HEK293 (cell line): ENCODE measurements around the gene PAN2.
A peak's percentile ranks its signal among the peaks of the same experiment; 100 is the strongest.

ENCODE experiments used
- EGR2 ChIP-seq: fragments of 450-650 bp; formaldehyde crosslinking; IDR thresholded peaks from 2 replicates; pipeline ENCODE4 v1.5.1; 2016; ENCODE audit warnings: low read depth, missing biosample characterization, missing genetic modification characterization
- KLF7 ChIP-seq: fragments of 450-650 bp; formaldehyde crosslinking; IDR thresholded peaks from 2 replicates; pipeline ENCODE4 v1.5.1; 2016; ENCODE audit warnings: missing biosample characterization, missing genetic modification characterization, borderline replicate concordance
- KLF8 ChIP-seq: fragments of 450-650 bp; formaldehyde crosslinking; IDR thresholded peaks from 2 replicates; pipeline ENCODE4 v1.5.1; 2016; ENCODE audit warnings: missing biosample characterization, missing genetic modification characterization
- MEIS1 ChIP-seq: sonication (generic); formaldehyde crosslinking; IDR thresholded peaks from 2 replicates; pipeline ENCODE4 v1.8.1; 2022; ENCODE audit warnings: missing genetic modification reagents, mild to moderate bottlenecking, borderline replicate concordance
- OVOL3 ChIP-seq: fragments of 450-650 bp; formaldehyde crosslinking; IDR thresholded peaks from 2 replicates; pipeline ENCODE4 v1.5.1; 2016; ENCODE audit warnings: missing biosample characterization, missing genetic modification characterization
- SCRT2 ChIP-seq: fragments of 450-650 bp; formaldehyde crosslinking; IDR thresholded peaks from 2 replicates; pipeline ENCODE4 v1.5.1; 2016; ENCODE audit warnings: missing biosample characterization, missing genetic modification characterization
- WT1 ChIP-seq: fragments of 450-650 bp; formaldehyde crosslinking; IDR thresholded peaks from 2 replicates; pipeline ENCODE4 v1.5.1; 2016; ENCODE audit warnings: missing biosample characterization, missing genetic modification characterization
- ZBTB20 ChIP-seq: fragments of 450-650 bp; formaldehyde crosslinking; IDR thresholded peaks from 2 replicates; pipeline ENCODE4 v1.5.1; 2016; ENCODE audit warnings: missing biosample characterization, missing genetic modification characterization
- ZFHX2 ChIP-seq: fragments of 450-650 bp; formaldehyde crosslinking; conservative IDR thresholded peaks from 2 replicates; pipeline ENCODE4 v1.5.1; 2016; ENCODE audit warnings: missing biosample characterization, missing genetic modification characterization
- ZNF10 ChIP-seq: fragments of 450-650 bp; formaldehyde crosslinking; IDR thresholded peaks from 2 replicates; pipeline ENCODE4 v1.5.1; 2017; ENCODE audit warnings: missing biosample characterization, missing genetic modification characterization
- ZNF114 ChIP-seq: fragments of 450-650 bp; formaldehyde crosslinking; IDR thresholded peaks from 2 replicates; pipeline ENCODE4 v1.5.0; 2017; ENCODE audit warnings: missing biosample characterization, missing genetic modification characterization
- ZNF133 ChIP-seq: fragments of 450-650 bp; formaldehyde crosslinking; IDR thresholded peaks from 2 replicates; pipeline ENCODE4 v1.5.1; 2016; ENCODE audit warnings: missing biosample characterization, missing genetic modification characterization
- ZNF155 ChIP-seq: fragments of 450-650 bp; formaldehyde crosslinking; IDR thresholded peaks from 2 replicates; pipeline ENCODE4 v1.5.1; 2016; ENCODE audit warnings: missing biosample characterization, missing genetic modification characterization
- ZNF157 ChIP-seq: fragments of 450-650 bp; formaldehyde crosslinking; IDR thresholded peaks from 2 replicates; pipeline ENCODE4 v1.5.1; 2016; ENCODE audit warnings: missing biosample characterization, missing genetic modification characterization
- ZNF2 ChIP-seq: fragments of 450-650 bp; formaldehyde crosslinking; IDR thresholded peaks from 2 replicates; pipeline ENCODE4 v1.5.1; 2016; ENCODE audit warnings: missing biosample characterization, missing genetic modification characterization
- ZNF202 ChIP-seq: fragments of 450-650 bp; formaldehyde crosslinking; IDR thresholded peaks from 2 replicates; pipeline ENCODE4 v1.5.1; 2016; ENCODE audit warnings: missing biosample characterization, missing genetic modification characterization, borderline replicate concordance
- ZNF214 ChIP-seq: fragments of 450-650 bp; formaldehyde crosslinking; IDR thresholded peaks from 2 replicates; pipeline ENCODE4 v1.5.1; 2017; ENCODE audit warnings: missing biosample characterization, mild to moderate bottlenecking, missing genetic modification characterization, borderline replicate concordance
- ZNF221 ChIP-seq: fragments of 450-650 bp; formaldehyde crosslinking; IDR thresholded peaks from 2 replicates; pipeline ENCODE4 v1.5.1; 2017; ENCODE audit warnings: missing biosample characterization, missing genetic modification characterization, borderline replicate concordance
- ZNF223 ChIP-seq: fragments of 450-650 bp; formaldehyde crosslinking; IDR thresholded peaks from 2 replicates; pipeline ENCODE4 v1.5.1; 2016; ENCODE audit warnings: missing biosample characterization, missing genetic modification characterization
- ZNF266 ChIP-seq: fragments of 450-650 bp; formaldehyde crosslinking; IDR thresholded peaks from 2 replicates; pipeline ENCODE4 v1.5.1; 2016; ENCODE audit warnings: missing biosample characterization, missing genetic modification characterization, low read depth
- ZNF37A ChIP-seq: fragments of 450-650 bp; IDR thresholded peaks from 2 replicates; pipeline ENCODE4 v1.5.1; 2018; ENCODE audit warnings: missing biosample characterization, missing genetic modification characterization
- ZNF423 ChIP-seq: fragments of 450-650 bp; formaldehyde crosslinking; IDR thresholded peaks from 2 replicates; pipeline ENCODE4 v1.5.1; 2016; ENCODE audit warnings: missing biosample characterization, missing genetic modification characterization
- ZNF48 ChIP-seq: fragments of 450-650 bp; formaldehyde crosslinking; IDR thresholded peaks from 2 replicates; pipeline ENCODE4 v1.5.1; 2016; ENCODE audit warnings: missing biosample characterization, missing genetic modification characterization
- ZNF521 ChIP-seq: fragments of 450-650 bp; formaldehyde crosslinking; IDR thresholded peaks from 2 replicates; pipeline ENCODE4 v1.5.1; 2017; ENCODE audit warnings: missing biosample characterization, mild to moderate bottlenecking, missing genetic modification characterization
- ZNF530 ChIP-seq: fragments of 450-650 bp; formaldehyde crosslinking; IDR thresholded peaks from 2 replicates; pipeline ENCODE4 v1.5.1; 2016; ENCODE audit warnings: low read depth, missing biosample characterization, missing genetic modification characterization
- ZNF548 ChIP-seq: fragments of 450-650 bp; formaldehyde crosslinking; IDR thresholded peaks from 2 replicates; pipeline ENCODE4 v1.5.1; 2016; ENCODE audit warnings: missing biosample characterization, missing genetic modification characterization
- ZNF585B ChIP-seq: fragments of 450-650 bp; formaldehyde crosslinking; IDR thresholded peaks from 2 replicates; pipeline ENCODE4 v1.5.1; 2016; ENCODE audit warnings: missing biosample characterization, missing genetic modification characterization
- ZNF596 ChIP-seq: fragments of 450-650 bp; IDR thresholded peaks from 2 replicates; pipeline ENCODE4 v1.5.0; 2018; ENCODE audit warnings: missing biosample characterization, mild to moderate bottlenecking, missing genetic modification characterization, moderate library complexity
- ZNF664 ChIP-seq: fragments of 450-650 bp; formaldehyde crosslinking; IDR thresholded peaks from 2 replicates; pipeline ENCODE4 v1.5.1; 2016; ENCODE audit warnings: missing biosample characterization, missing genetic modification characterization
- ZNF670 ChIP-seq: fragments of 450-650 bp; formaldehyde crosslinking; IDR thresholded peaks from 2 replicates; pipeline ENCODE4 v1.5.1; 2016; ENCODE audit warnings: missing biosample characterization, missing genetic modification characterization, low read depth
- ZNF677 ChIP-seq: fragments of 450-650 bp; IDR thresholded peaks from 2 replicates; pipeline ENCODE4 v1.5.0; 2018; ENCODE audit warnings: missing biosample characterization, mild to moderate bottlenecking, missing genetic modification characterization, moderate library complexity
- ZNF76 ChIP-seq: fragments of 450-650 bp; formaldehyde crosslinking; IDR thresholded peaks from 2 replicates; pipeline ENCODE4; 2016; ENCODE audit warnings: low read depth, missing biosample characterization, missing genetic modification characterization, borderline replicate concordance
- ZSCAN16 ChIP-seq: fragments of 450-650 bp; formaldehyde crosslinking; IDR thresholded peaks from 2 replicates; pipeline ENCODE4 v1.5.1; 2016; ENCODE audit warnings: missing biosample characterization, missing genetic modification characterization
- ZSCAN30 ChIP-seq: fragments of 450-650 bp; IDR thresholded peaks from 2 replicates; pipeline ENCODE4 v1.5.1; 2018; ENCODE audit warnings: missing biosample characterization, mild to moderate bottlenecking, missing genetic modification characterization, moderate library complexity
- TF ChIP-seq, protein P1 (sequence below): fragments of 450-650 bp; formaldehyde crosslinking; IDR thresholded peaks from 2 replicates; pipeline ENCODE4 v1.5.1; 2016; ENCODE audit warnings: missing biosample characterization, missing genetic modification characterization
- TF ChIP-seq, protein P2 (sequence below): sonication (generic); formaldehyde crosslinking; IDR thresholded peaks from 2 replicates; pipeline ENCODE4 v1.8.1; 2022; ENCODE audit warnings: mild to moderate bottlenecking, moderate library complexity, missing genetic modification reagents
- TF ChIP-seq, protein P3 (sequence below): fragments of 450-650 bp; formaldehyde crosslinking; IDR thresholded peaks from 2 replicates; pipeline ENCODE4; 2016; ENCODE audit warnings: missing biosample characterization, missing genetic modification characterization
- TF ChIP-seq, protein P4 (sequence below): fragments of 450-650 bp; formaldehyde crosslinking; IDR thresholded peaks from 2 replicates; pipeline ENCODE4 v1.5.1; 2017; ENCODE audit warnings: missing biosample characterization, missing genetic modification characterization

Gene PAN2

DNA sequence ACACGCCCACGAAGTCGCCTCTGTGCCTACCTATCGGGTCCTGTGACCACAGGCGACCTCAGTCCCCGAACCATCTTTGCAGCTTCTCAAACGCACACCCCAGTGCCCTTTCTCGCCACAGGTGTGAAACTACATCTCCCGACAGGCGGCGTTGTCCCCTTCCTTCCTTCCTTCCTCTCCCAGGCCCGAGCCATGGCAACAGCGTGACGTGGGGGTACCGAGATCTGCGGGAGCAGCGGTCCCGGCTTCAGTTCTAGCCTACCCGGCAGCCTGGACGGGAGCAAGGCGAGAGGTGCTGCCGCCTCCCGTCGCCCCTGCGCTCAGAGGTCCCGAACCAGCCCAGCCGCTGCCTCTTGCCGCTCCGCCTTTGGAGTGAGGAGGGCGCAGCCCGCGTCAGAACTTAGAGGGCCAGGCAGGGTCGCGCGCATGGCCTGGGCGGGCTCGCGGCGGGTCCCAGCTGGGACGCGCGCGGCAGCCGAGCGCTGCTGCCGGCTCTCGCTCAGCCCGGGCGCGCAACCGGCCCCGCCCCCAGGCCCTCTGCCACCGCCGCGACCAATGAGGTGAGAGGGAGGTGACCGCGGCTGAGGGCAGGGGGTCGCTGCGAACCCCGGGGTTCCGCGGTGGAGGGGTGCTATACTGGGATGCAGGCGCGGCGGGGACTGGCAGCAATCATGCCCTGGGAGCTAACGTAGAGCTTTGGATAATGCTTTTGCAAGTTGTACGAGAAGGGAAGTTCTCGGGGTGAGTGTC, 66.9 kb downstream of the PAN2 start, which contains the start of gene COQ10A (continued):
- TF ChIP-seq, protein P1, sequence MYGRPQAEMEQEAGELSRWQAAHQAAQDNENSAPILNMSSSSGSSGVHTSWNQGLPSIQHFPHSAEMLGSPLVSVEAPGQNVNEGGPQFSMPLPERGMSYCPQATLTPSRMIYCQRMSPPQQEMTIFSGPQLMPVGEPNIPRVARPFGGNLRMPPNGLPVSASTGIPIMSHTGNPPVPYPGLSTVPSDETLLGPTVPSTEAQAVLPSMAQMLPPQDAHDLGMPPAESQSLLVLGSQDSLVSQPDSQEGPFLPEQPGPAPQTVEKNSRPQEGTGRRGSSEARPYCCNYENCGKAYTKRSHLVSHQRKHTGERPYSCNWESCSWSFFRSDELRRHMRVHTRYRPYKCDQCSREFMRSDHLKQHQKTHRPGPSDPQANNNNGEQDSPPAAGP: peak; percentile 96
- TF ChIP-seq SCRT2 (peak; percentile 98), ZNF10 (tag by site-specific recombination) (no peak), ZNF157 (tag by site-specific recombination) (no peak), ZNF155 (tag by site-specific recombination) (no peak), ZNF202 (tag by site-specific recombination) (no peak), ZNF37A (tag by site-specific recombination) (no peak), ZNF223 (tag by site-specific recombination) (no peak), ZNF585B (no peak), ZNF48 (tag by site-specific recombination) (no peak), WT1 (peak; percentile 35; the same call in 1 of the 2 replicates), ZFHX2 (tag by site-specific recombination) (peak; percentile 31; the same call in 1 of the 2 replicates), EGR2 (tag by site-specific recombination) (no peak), ZNF670 (tag by site-specific recombination) (no peak), ZSCAN16 (tag by site-specific recombination) (no peak), KLF7 (no peak), ZNF76 (tag by site-specific recombination) (peak; percentile 92), ZNF266 (tag by site-specific recombination) (no peak), ZNF221 (tag by site-specific recombination) (no peak), ZBTB20 (tag by site-specific recombination) (peak; percentile 93), ZNF2 (peak; percentile 95), OVOL3 (tag by site-specific recombination) (no peak), MEIS1 (CRISPR knock-in tag) (no peak), ZNF133 (tag by site-specific recombination) (no peak), ZNF677 (tag by site-specific recombination) (0 out of 2 replicates have a peak, but pooled peaks have one; percentile 22), KLF8 (tag by site-specific recombination) (peak; percentile 38; the same call in 1 of the 2 replicates), ZNF664 (tag by site-specific recombination) (no peak), ZNF548 (tag by site-specific recombination) (no peak), ZSCAN30 (tag by site-specific recombination) (peak; percentile 82), ZNF423 (tag by site-specific recombination) (peak; percentile 91), ZNF114 (no peak), ZNF214 (tag by site-specific recombination) (no peak), ZNF530 (no peak), ZNF521 (tag by site-specific recombination) (no peak), ZNF596 (tag by site-specific recombination) (peak; percentile 43; the same call in 1 of the 2 replicates)
- TF ChIP-seq, protein P2, sequence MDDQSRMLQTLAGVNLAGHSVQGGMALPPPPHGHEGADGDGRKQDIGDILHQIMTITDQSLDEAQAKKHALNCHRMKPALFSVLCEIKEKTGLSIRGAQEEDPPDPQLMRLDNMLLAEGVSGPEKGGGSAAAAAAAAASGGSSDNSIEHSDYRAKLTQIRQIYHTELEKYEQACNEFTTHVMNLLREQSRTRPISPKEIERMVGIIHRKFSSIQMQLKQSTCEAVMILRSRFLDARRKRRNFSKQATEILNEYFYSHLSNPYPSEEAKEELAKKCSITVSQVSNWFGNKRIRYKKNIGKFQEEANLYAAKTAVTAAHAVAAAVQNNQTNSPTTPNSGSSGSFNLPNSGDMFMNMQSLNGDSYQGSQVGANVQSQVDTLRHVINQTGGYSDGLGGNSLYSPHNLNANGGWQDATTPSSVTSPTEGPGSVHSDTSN (CRISPR knock-in tag): peak; percentile 86
- TF ChIP-seq, protein P3, sequence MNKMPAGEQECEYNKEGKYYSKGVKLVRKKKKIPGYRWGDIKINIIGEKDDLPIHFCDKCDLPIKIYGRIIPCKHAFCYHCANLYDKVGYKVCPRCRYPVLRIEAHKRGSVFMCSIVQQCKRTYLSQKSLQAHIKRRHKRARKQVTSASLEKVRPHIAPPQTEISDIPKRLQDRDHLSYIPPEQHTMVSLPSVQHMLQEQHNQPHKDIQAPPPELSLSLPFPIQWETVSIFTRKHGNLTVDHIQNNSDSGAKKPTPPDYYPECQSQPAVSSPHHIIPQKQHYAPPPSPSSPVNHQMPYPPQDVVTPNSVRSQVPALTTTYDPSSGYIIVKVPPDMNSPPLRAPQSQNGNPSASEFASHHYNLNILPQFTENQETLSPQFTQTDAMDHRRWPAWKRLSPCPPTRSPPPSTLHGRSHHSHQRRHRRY (tag by site-specific recombination): no peak
- TF ChIP-seq, protein P4, sequence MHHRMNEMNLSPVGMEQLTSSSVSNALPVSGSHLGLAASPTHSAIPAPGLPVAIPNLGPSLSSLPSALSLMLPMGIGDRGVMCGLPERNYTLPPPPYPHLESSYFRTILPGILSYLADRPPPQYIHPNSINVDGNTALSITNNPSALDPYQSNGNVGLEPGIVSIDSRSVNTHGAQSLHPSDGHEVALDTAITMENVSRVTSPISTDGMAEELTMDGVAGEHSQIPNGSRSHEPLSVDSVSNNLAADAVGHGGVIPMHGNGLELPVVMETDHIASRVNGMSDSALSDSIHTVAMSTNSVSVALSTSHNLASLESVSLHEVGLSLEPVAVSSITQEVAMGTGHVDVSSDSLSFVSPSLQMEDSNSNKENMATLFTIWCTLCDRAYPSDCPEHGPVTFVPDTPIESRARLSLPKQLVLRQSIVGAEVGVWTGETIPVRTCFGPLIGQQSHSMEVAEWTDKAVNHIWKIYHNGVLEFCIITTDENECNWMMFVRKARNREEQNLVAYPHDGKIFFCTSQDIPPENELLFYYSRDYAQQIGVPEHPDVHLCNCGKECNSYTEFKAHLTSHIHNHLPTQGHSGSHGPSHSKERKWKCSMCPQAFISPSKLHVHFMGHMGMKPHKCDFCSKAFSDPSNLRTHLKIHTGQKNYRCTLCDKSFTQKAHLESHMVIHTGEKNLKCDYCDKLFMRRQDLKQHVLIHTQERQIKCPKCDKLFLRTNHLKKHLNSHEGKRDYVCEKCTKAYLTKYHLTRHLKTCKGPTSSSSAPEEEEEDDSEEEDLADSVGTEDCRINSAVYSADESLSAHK: no peak
